Activated CD4-positive, alpha-beta T cell treated with anti-CD3 and anti-CD28 coated beads, Interleukin-2, amount 10 ng/mL, durations not matched to agents 7 days and 5 days (primary cell): ENCODE results near the gene EEF1E1. TPM values are rescaled to one million over a fixed set of nuclear protein-coding genes. Genes with fewer than 3 reads are reported as not detected.

ENCODE experiments used
- CTCF ChIA-PET: fragments of 350-600 bp; sonication (Branson Sonifier 250); formaldehyde crosslinking; loops from one replicate; lab custom pipeline; 2021; ENCODE audit warnings: antibody characterized with exemption; lab: Charles Lee
- POLR2A ChIA-PET: fragments of 350-600 bp; sonication (Branson Sonifier 250); formaldehyde crosslinking; loops from one replicate; lab custom pipeline; 2021; ENCODE audit warnings: antibody characterized with exemption; lab: Charles Lee
- DNase-seq: peaks from one replicate; pipeline ENCODE4 v3.0.0-alpha.2; 2020
- H3K27ac Mint-ChIP-seq: one replicate; pipeline ENCODE4 v1.8.0; 2021; ENCODE audit warnings: mild to moderate bottlenecking, moderate library complexity, mixed read lengths
- H3K27me3 Mint-ChIP-seq: one replicate; pipeline ENCODE4 v1.8.0; 2021; ENCODE audit warnings: mixed read lengths
- H3K36me3 Mint-ChIP-seq: one replicate; pipeline ENCODE4 v1.8.0; 2021; ENCODE audit warnings: low read depth, mixed read lengths
- H3K4me1 Mint-ChIP-seq: one replicate; pipeline ENCODE4 v1.8.0; 2021; ENCODE audit warnings: mixed read lengths
- H3K4me3 Mint-ChIP-seq: one replicate; pipeline ENCODE4 v1.8.0; 2021; ENCODE audit warnings: mild to moderate bottlenecking, moderate library complexity, mixed read lengths
- H3K9me3 Mint-ChIP-seq: one replicate; pipeline ENCODE4 v1.8.0; 2021; ENCODE audit warnings: mixed read lengths
- total RNA-seq, 2 experiments: library from RNA; stranded (reverse); gene quantifications; one replicate each; pipeline ENCODE4 v1.2.3, GENCODE V29; 2021

The EEF1E1 gene
- total RNA-seq, 2 experiments from 2014 or later, result 36.1 to 37.8 TPM

DNA sequence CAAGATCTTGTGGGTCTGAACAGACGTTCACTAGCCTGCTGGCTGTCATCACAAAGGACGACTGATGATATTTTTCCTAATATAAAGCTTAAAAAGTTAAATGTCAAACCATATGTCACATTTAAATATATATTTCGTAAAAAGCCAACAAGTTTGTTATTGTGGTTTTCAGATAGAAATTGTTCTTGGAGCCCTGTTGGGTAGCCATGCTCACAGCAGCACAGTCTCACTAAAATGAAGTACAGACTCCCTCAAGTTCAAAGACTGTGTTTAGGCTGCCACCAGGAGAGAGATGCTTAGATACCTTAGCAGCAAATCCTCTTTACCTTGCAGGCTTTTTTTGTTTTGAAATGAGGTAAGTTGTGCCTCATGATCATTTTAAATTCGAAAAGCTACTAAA, 17.8 kb downstream of the EEF1E1 start:
- Mint-ChIP-seq H3K36me3 (peaks cover 58% of the 10 kb centered on the region), H3K4me3 (no peak overlapping the region), H3K4me1 (peaks cover 21% of the 10 kb centered on the region), H3K27me3 (no peaks in the 10 kb centered on the region), H3K27ac (no peak overlapping the region), H3K9me3 (peaks cover 8% of the 10 kb centered on the region)
- CTCF ChIA-PET, result no interaction called here
- POLR2A ChIA-PET, result interaction anchor here (0.6 kb wide), 1 partner anchor 343 kb away, joined by 4 read pairs; no protein-coding TSS in a partner anchor
- DNase-seq, result no peak

DNA sequence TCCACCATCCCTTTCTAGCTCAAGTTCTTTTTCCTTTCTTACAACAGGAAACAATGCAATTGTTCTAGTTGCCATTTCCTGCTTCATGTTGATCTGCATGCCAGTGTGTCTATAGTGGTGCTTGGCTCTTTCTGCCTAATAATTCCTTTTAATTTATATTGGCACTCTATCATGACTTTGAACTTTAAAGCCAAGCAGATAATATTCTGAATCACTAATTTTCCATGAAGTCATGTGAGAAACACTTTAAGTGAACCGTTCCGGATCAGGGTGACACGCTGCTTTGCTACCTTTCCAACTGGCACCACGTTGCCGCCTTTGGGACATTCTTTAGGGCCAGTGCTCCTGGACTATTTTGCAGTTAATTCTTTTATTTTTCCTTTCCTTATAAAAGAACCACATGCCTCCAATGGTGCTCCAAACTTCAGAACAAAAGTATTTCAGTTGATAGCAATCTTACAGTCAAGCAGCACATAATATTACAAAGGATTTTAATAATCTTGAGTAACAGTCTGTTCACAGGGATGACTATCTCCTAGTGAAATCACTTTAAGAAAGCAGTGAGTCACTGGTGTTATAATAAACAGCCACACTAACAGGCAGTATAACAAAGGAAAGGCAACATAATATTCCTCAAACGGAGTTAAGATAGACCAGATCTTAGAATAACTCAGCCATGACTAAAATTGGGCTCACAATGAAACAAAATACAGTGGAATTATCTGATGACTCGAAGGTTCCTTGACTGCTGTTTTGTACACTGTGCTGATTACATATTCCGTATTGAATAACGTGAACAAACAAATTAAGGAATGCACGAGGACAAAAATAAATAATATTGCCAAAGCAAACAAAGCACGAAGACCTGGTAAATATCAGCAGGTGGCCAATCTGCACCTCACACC, 19.1 kb downstream of the EEF1E1 start:
- Mint-ChIP-seq H3K36me3 (peaks cover 49% of the 10 kb centered on the region), H3K27ac (no peak overlapping the region), H3K4me1 (peaks cover 21% of the 10 kb centered on the region), H3K27me3 (no peaks in the 10 kb centered on the region), H3K9me3 (no peaks in the 10 kb centered on the region), H3K4me3 (no peak overlapping the region)
- ChIA-PET CTCF (no interaction called here), POLR2A (no interaction called here)
- no peak for DNase-seq

DNA sequence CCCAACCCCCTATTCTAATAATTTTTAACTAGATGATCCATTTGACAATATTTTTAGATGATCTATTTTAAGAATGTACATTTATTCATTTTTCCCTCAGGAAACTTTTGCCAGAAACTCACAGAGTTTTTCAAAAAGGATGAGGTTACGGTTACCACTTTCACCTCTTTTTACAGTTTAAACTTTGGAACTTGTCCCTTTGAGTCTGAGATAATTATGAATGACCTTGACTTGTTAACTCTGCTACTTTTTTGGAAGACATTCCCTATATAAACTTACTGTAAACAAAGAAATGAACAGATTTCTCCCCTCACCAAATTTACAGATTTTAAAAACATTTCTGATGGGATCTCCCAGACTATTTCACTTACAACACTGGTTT, 19.8 kb downstream of the EEF1E1 start:
- Mint-ChIP-seq H3K27ac (no peak overlapping the region), H3K4me1 (peaks cover 15% of the 10 kb centered on the region), H3K4me3 (no peak overlapping the region), H3K36me3 (peaks cover 47% of the 10 kb centered on the region), H3K9me3 (no peaks in the 10 kb centered on the region), H3K27me3 (no peaks in the 10 kb centered on the region)
- POLR2A ChIA-PET, result no interaction called here
- DNase-seq, result no peak
- CTCF ChIA-PET, result no interaction called here

DNA sequence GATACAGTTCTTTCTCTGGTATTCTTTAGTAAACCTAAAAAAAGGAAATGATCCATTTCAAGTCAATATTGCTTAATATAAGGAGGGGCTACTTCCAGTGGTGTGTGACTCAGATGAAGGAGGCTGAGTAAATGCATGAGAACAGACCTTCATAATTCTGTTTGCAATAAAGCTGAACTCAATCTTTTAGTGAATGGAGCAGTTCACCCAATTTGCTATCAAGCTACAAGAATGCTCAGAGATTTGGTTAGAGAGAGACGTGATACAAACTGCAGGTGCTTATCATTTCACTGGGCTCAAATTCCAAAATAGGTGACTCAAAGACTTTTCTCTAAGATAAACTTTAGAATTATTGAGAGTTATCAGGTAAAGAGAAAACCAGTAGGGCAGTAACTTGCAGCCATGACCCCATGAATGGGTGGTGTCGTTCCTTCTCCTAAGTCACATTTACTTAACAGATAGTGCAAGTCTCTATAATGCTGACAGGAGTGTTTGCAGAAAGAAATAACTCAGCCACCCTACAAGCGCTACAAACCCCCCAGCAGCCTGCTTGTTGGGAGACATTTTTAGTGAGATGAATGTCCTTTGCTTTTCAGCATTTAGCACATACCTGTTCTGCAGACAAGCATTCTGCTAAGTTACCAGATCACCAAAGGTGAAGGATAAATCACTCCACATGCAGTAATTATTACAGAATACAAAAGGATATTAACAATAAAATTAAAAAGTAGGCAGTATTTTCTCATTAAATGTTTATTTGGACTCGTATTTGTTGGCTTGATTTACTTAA, 21.8 kb downstream of the EEF1E1 start:
- Mint-ChIP-seq H3K27me3 (no peaks in the 10 kb centered on the region), H3K4me1 (peaks cover 19% of the 10 kb centered on the region), H3K36me3 (peaks cover 40% of the 10 kb centered on the region), H3K9me3 (no peaks in the 10 kb centered on the region), H3K27ac (no peak overlapping the region), H3K4me3 (no peak overlapping the region)
- POLR2A ChIA-PET, result no interaction called here
- CTCF ChIA-PET, result no interaction called here
- no peak for DNase-seq

DNA sequence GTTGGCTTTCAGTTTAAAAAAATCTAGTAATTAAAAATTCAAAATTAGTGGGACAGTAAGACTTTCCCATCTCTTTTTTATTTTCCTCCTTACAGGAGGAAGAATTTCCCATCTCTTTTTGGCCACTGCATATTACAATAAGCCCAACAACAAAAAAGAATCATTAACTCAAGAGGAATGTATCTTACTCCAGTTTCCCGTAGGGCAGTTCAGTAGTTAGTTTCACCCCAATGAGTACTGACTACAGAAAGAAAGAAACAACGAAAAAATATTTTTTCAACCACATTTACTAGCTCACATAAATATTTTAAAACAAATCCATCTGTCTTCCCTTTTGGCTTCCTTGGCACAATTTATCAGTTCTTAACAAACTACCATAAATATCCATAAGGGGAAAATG, 23.2 kb downstream of the EEF1E1 start:
- Mint-ChIP-seq H3K27ac (no peak overlapping the region), H3K9me3 (no peaks in the 10 kb centered on the region), H3K27me3 (no peaks in the 10 kb centered on the region), H3K4me1 (peaks cover 24% of the 10 kb centered on the region), H3K4me3 (no peak overlapping the region), H3K36me3 (peaks cover 44% of the 10 kb centered on the region)
- ChIA-PET CTCF (interaction anchor here (0.6 to 1.4 kb wide), 2 partner anchors 11 to 15 kb away, joined by 3 read pairs; no protein-coding TSS in a partner anchor), POLR2A (no interaction called here)
- no peak for DNase-seq

DNA sequence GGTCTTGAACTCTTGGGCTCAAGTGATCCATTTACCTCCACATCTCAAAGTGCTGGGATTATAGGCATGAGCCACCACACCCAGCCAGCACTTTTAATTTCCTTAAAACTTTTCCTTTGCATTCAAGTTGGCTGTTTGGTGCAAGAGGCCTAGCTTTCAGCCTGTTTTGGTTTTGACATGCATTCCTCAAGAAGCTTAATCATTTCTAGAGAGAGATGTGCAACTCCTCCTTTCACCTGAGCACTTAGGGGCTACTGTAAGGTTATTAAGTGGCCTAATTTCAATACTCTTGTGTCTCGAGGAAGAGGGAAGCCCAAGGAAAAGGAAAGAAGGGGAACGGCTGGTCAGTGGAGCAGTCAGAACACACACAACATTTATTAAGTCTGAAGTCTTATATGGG, 24.4 kb downstream of the EEF1E1 start:
- no peak overlapping the region for H3K27ac Mint-ChIP-seq
- peaks cover 35% of the 10 kb centered on the region for H3K36me3 Mint-ChIP-seq
- POLR2A ChIA-PET, result interaction anchor here (1.2 kb wide), 1 partner anchor 14 kb away, joined by 3 read pairs; the partner anchor contains the start of gene BLOC1S5
- CTCF ChIA-PET, result no interaction called here
- peaks cover 19% of the 10 kb centered on the region for H3K4me1 Mint-ChIP-seq
- DNase-seq, result no peak
- H3K4me3 Mint-ChIP-seq, result no peak overlapping the region
- no peaks in the 10 kb centered on the region for H3K27me3 Mint-ChIP-seq
- H3K9me3 Mint-ChIP-seq, result no peaks in the 10 kb centered on the region

DNA sequence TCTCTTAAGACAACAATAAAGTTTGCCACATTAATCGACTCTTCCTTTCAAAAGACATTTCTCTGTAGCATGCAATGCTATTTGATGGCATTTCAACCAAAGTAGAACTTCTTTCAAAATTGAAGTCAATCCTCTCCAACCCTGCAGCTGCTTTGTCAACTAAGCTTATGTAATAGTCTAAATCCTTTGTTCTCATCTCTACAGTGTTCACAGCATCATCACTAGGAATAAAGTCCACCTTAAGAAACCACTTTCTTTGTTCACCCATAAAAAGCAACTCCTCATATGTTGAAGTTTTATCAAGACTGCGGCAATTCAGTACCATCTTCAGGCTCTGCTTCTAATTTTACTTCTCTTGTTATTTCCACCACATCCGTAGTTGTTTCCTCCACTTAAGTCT, 26.6 kb downstream of the EEF1E1 start:
- ChIA-PET POLR2A (no interaction called here), CTCF (no interaction called here)
- Mint-ChIP-seq H3K4me1 (peaks cover 15% of the 10 kb centered on the region), H3K36me3 (peaks cover 31% of the 10 kb centered on the region), H3K27me3 (no peaks in the 10 kb centered on the region), H3K4me3 (no peak overlapping the region), H3K9me3 (no peaks in the 10 kb centered on the region), H3K27ac (peak overlapping the region; percentile 54)
- no peak for DNase-seq

DNA sequence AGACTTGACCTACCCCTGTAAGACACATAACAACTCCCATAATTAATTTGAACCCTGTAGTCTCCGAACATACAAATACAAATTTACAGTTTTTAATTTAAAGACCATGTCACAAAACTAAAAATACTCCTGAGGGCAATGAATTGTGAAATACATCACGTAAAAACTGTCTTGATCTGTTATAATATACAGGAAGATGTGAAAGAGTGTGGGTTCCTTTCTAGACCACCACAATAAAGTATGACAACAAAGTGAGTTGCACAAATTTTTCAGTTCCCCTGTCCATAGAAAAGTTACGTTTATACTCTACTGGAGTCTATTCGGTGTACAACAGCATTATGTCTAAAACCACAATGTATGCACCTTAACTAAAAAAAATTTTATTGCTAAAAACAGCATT, 27.2 kb downstream of the EEF1E1 start:
- ChIA-PET POLR2A (no interaction called here), CTCF (no interaction called here)
- H3K4me3 Mint-ChIP-seq, result no peak overlapping the region
- peaks cover 15% of the 10 kb centered on the region for H3K4me1 Mint-ChIP-seq
- H3K27me3 Mint-ChIP-seq, result no peaks in the 10 kb centered on the region
- H3K27ac Mint-ChIP-seq, result peak overlapping the region; percentile 42
- H3K36me3 Mint-ChIP-seq, result peaks cover 28% of the 10 kb centered on the region
- DNase-seq, result no peak
- no peaks in the 10 kb centered on the region for H3K9me3 Mint-ChIP-seq

DNA sequence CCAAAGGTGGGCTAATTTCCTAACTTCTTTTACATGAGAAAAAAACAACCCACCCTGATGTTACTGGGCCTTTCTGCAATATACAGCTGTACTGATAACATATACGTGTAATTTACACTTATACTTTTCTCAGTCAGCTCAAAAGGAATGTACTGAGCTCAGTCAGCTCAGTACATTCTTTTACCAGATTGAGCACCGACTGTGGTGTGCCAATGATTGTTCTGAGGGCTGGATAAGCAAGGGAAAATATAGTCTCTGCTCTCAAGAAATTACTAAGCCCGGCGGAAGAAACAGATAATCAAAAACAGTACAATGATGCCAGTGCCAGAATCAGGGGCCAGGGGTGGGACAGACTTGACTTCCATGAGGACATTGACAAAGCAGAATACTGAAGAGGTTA, 28.1 kb downstream of the EEF1E1 start:
- H3K27me3 Mint-ChIP-seq, result no peaks in the 10 kb centered on the region
- ChIA-PET CTCF (interaction anchor here (0.6 kb wide), 1 partner anchor 987 kb away, joined by 5 read pairs; no protein-coding TSS in a partner anchor), POLR2A (no interaction called here)
- DNase-seq, result no peak
- H3K9me3 Mint-ChIP-seq, result no peaks in the 10 kb centered on the region
- H3K4me3 Mint-ChIP-seq, result no peak overlapping the region
- peaks cover 15% of the 10 kb centered on the region for H3K4me1 Mint-ChIP-seq
- peaks cover 23% of the 10 kb centered on the region for H3K36me3 Mint-ChIP-seq
- H3K27ac Mint-ChIP-seq, result no peak overlapping the region

DNA sequence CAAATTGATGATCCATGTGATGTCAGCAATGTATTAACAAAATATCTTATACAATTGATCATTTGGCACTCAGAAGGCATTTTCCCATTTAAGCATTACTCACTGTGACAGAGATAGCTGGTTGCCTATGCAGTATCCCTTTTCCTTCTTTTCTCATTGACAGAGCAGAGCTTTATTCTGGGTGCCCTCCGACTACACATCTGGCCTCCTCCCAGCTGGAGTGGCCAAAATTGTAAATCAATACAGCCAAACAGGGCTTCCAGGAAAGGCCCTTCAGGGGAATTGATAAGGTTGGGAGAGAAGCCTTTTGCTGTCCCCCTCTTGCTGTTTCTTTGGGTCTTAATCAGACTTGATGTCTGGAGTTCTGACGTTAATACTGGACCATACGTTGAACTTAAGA, 28.6 kb downstream of the EEF1E1 start:
- POLR2A ChIA-PET, result no interaction called here
- no peaks in the 10 kb centered on the region for H3K27me3 Mint-ChIP-seq
- no peak overlapping the region for H3K27ac Mint-ChIP-seq
- DNase-seq, result no peak
- peaks cover 23% of the 10 kb centered on the region for H3K36me3 Mint-ChIP-seq
- no peaks in the 10 kb centered on the region for H3K9me3 Mint-ChIP-seq
- CTCF ChIA-PET, result interaction anchor here (0.6 kb wide), 1 partner anchor 987 kb away, joined by 5 read pairs; no protein-coding TSS in a partner anchor
- H3K4me3 Mint-ChIP-seq, result no peak overlapping the region
- peaks cover 15% of the 10 kb centered on the region for H3K4me1 Mint-ChIP-seq

DNA sequence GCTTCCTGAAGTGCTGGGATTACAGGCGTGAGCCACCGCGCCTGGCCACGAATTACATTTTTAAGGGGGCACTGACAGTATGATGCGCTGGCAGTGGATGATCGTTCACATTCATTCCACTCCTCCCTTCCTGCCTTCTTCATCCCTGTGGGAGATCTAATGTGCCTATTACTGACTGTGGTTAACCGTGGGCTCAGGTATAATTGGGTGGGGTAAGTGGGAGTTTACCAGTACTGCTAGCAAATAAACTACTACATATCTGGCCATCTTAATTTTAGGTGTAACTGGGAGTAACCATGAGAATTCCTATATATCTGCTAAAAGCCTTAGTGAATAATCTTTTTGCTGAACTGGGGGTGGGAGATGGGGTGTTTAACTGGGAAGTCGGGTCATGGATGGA, 31.6 kb downstream of the EEF1E1 start:
- CTCF ChIA-PET, result no interaction called here
- Mint-ChIP-seq H3K27me3 (no peaks in the 10 kb centered on the region), H3K27ac (no peak overlapping the region)

DNA sequence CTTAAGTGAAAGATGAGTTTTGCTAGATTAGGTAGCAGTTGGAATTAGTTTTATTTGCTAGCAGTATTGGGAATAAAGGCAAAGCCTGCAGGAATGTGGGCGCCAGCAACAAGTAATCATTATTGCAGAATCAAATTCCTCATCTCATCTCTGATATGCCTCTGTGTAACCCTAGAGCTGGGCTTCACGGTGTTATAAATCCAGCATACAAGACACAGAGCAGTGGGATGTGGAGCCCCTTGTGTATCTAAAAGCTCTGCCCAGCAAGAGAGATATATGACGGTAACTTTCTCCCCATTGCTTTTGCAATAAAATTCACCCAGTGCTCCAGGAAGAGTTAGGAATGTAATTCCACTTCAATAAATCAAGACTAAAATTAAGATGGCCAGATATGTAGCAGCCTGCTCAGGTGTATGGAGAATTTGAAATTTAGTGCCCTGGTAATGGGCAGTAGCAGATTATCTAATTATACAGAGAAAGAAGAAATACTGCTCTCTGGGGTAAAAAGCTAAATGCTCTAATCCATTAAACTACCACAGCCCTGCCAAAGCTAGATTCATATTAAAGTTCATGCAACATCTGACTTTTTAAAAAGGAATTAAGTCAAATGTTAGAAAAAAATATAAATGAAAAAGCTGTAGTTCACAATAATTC, 32.6 kb downstream of the EEF1E1 start:
- Mint-ChIP-seq H3K36me3 (peaks cover 6% of the 10 kb centered on the region), H3K4me3 (no peak overlapping the region), H3K9me3 (no peaks in the 10 kb centered on the region), H3K27me3 (no peaks in the 10 kb centered on the region), H3K27ac (no peak overlapping the region), H3K4me1 (peaks cover 23% of the 10 kb centered on the region)
- CTCF ChIA-PET, result interaction anchor here (0.6 kb wide), 1 partner anchor 763 kb away, joined by 3 read pairs; no protein-coding TSS in a partner anchor
- POLR2A ChIA-PET, result no interaction called here
- DNase-seq, result no peak

More for the DNA sequence above, 31.6 kb downstream of the EEF1E1 start:
- H3K9me3 Mint-ChIP-seq, result no peaks in the 10 kb centered on the region
- H3K4me1 Mint-ChIP-seq, result peaks cover 21% of the 10 kb centered on the region
- DNase-seq, result no peak
- POLR2A ChIA-PET, result no interaction called here
- peaks cover 6% of the 10 kb centered on the region for H3K36me3 Mint-ChIP-seq
- H3K4me3 Mint-ChIP-seq, result no peak overlapping the region
